Measurements from ENCODE around the gene GABBR2. TPM values are rescaled to one million over a fixed set of nuclear protein-coding genes. Genes with fewer than 3 reads are reported as not detected.

GABBR2 gene
- total RNA-seq, 4 donors from 2014 or later = 0.17 to 0.26 TPM; not detected in 2

DNA sequence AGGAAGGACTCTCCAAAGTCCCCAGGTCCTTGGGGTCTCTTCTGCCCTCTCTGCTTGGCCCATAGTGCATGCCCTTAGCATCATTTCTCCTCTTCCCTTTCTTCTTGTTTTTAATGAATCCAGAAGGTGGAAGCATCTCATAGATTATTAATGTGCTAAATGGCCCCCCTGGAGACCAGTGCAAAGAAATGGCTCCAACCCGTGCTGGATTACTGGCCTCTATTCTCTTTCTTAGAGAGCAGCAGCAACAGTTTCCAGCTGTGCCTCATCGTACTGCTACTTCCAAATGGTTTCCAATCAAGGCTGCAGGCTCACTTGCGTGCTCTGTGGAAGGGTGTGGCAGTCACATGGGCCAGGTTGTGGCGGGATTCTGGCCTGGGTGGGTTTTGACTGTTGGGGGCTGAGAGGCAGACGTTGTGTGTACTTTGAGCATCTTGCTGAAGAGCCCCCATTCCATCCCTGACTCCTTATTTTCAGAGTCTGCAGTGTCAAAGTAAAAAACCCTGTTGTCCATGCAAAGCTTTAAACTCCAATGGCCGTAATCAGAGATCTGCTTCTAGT is 139.7 kb downstream of the GABBR2 start:
- Histone ChIP-seq H3K4me3 (no peak overlapping the region), H3K36me3 (no peaks in the 10 kb centered on the region), H3K27ac (replicated peaks in 1 of 4) (no peak overlapping the region), H3K27me3 (no peaks in the 10 kb centered on the region), H3K9me3 (no peaks in the 10 kb centered on the region), H3K4me1 (no peaks in the 10 kb centered on the region)
- 58% methylated on average over 6 of the region's 6 CpGs for WGBS
- no peak for TF ChIP-seq POLR2AphosphoS5 (IDR thresholded peaks at IDR 0.05)
- DNase-seq (ENCODE audit: extremely low spot score) = peak; percentile 55
- intact Hi-C loops (cut with DNase I) = no loop called here

DNA sequence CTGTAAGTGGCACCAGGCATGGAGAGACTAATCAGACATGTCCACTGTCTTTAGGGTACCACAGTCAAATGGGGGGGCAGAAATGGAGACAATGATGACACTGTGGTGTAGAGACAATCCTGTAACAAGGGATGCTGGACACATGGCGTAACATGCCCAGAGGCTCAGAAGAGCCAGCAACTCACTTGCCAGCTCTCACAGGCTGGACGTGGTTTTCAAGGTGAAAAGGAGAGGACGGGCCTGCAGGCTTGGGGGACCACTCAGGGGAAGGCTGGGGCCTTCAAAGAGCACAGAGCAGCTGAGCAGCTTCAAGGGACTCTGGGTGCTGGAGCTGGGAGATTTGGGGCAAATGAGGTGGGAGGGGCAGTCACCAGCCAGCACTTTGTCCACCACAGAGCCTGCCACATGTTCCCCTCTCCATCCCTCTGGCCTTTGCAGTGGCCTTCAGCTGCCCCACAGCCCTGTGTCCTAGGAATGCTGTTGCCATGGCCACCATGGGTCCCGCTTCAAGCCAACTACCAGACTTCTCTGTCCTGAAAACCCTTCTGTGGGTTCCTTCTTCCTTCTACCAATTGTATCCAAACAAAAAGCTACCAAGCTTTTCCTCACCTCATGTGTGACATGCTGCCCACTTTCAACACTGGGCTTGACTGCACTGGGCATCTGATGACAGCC is 140.4 kb downstream of the GABBR2 start:
- Histone ChIP-seq H3K4me1 (no peaks in the 10 kb centered on the region), H3K4me3 (no peak overlapping the region), H3K36me3 (no peaks in the 10 kb centered on the region), H3K27ac (replicated peaks in 1 of 4) (no peak overlapping the region), H3K9me3 (no peaks in the 10 kb centered on the region), H3K27me3 (no peaks in the 10 kb centered on the region)
- peak; percentile 77 for DNase-seq (ENCODE audit: extremely low spot score)
- WGBS = 91% methylated on average over 4 of the region's 4 CpGs
- TF ChIP-seq EP300 (IDR thresholded peaks at IDR 0.05) = no peak
- TF ChIP-seq, protein P1, sequence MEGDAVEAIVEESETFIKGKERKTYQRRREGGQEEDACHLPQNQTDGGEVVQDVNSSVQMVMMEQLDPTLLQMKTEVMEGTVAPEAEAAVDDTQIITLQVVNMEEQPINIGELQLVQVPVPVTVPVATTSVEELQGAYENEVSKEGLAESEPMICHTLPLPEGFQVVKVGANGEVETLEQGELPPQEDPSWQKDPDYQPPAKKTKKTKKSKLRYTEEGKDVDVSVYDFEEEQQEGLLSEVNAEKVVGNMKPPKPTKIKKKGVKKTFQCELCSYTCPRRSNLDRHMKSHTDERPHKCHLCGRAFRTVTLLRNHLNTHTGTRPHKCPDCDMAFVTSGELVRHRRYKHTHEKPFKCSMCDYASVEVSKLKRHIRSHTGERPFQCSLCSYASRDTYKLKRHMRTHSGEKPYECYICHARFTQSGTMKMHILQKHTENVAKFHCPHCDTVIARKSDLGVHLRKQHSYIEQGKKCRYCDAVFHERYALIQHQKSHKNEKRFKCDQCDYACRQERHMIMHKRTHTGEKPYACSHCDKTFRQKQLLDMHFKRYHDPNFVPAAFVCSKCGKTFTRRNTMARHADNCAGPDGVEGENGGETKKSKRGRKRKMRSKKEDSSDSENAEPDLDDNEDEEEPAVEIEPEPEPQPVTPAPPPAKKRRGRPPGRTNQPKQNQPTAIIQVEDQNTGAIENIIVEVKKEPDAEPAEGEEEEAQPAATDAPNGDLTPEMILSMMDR (IDR thresholded peaks at IDR 0.05) = no peak
- TF ChIP-seq POLR2A (IDR thresholded peaks at IDR 0.05; ENCODE audit: low read depth) = no peak
- TF ChIP-seq POLR2AphosphoS5 (IDR thresholded peaks at IDR 0.05) = no peak
- intact Hi-C loops (cut with DNase I) = no loop called here

DNA sequence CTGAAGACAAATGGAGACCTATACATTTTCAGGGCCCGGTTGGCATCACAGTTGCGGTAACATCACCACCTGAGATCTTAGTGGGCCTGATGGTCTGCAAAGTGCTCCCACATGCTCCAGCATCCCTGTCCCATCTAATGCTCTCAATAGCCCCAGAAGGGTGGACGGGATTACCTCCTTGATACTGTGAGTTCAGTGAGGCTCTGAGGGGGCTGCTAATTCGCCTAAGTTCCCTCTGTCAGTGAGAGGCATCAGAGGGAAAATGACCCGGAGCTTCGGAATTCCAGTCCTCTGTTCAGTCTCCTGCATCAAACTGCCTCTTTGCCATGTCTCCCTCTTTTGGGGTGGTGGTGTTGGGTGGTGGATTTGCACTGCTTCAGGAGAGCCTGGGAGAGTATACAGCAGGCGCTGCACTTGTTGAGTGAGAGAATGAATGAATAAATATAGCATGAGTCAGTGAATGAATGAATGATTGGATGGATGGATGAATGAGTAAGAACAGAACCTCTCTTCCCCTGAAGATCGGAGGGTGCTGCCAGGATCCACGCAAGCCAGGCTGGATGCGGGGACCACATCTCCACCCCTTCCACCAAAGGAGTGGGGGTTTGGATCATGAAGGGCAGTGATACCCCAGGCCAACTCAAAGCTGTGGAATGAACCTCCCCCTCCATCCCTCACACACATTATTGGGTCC is 141.0 kb downstream of the GABBR2 start:
- Histone ChIP-seq H3K27ac (replicated peaks in 1 of 4) (no peak overlapping the region), H3K9me3 (no peaks in the 10 kb centered on the region), H3K36me3 (no peaks in the 10 kb centered on the region), H3K4me3 (no peak overlapping the region), H3K4me1 (no peaks in the 10 kb centered on the region), H3K27me3 (no peaks in the 10 kb centered on the region)
- intact Hi-C loops (cut with DNase I) = no loop called here
- peak; percentile 83 for DNase-seq (ENCODE audit: extremely low spot score)
- 90% methylated on average over 9 of the region's 10 CpGs for WGBS
- TF ChIP-seq POLR2AphosphoS5 (IDR thresholded peaks at IDR 0.05) (no peak), EP300 (IDR thresholded peaks at IDR 0.05) (no peak), POLR2A (IDR thresholded peaks at IDR 0.05; ENCODE audit: low read depth) (no peak)
- TF ChIP-seq, protein P1 (IDR thresholded peaks at IDR 0.05) = no peak

DNA sequence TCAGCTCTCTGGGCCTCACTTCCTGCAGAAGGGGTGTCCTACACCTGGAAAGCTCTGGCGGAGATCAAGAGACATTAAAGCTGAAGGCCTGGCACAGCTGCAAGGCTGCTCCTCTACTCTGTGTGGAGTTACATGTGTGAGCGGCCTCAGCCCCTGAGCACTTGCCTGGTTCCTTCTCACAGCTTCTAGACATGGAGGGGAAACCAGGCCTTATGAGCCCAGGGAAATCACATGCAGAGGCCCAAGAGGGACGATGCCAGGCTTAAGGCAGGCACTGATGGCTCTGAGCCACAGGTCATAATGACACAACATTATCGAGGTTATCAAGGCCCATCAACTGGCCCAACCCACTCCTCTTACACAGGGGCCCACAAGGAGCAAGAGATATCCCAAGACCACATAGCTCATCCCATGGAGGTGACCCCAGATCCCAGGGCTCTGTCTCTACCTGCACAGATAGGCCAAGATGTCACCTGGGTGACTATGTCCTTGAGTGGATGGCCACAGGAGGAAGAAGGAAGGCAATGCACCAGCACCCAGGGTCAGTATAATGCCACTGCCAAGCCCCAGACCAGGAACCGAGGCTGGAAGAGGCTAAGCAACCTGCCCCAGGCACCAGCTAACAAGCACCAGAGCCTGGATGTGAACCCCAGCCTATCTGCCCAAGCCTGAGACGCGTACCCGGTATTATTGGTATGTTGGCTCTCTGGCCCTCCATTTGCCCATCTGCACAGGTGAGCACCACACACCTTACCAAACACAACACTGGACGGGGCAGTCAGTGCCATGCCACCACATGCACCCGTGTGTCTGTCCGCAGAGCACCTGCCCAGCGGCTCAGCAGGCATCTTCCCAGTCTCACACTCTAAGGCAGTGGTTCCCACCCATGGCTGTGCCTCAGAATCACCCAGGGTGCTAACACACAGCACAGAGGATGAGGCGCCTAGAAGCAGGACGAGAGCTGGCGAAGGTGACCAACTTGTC is 143.3 kb downstream of the GABBR2 start:
- DNase-seq (ENCODE audit: extremely low spot score) = peak; percentile 83
- intact Hi-C loops (cut with DNase I) = no loop called here
- Histone ChIP-seq H3K27ac (replicated peaks in 1 of 4) (no peak overlapping the region), H3K36me3 (no peaks in the 10 kb centered on the region), H3K9me3 (no peaks in the 10 kb centered on the region), H3K4me1 (no peaks in the 10 kb centered on the region), H3K4me3 (no peak overlapping the region), H3K27me3 (no peaks in the 10 kb centered on the region)
- 98% methylated on average over 9 of the region's 15 CpGs for WGBS
- TF ChIP-seq, protein P1 (IDR thresholded peaks at IDR 0.05) = no peak
- no peak for TF ChIP-seq POLR2AphosphoS5 (IDR thresholded peaks at IDR 0.05)
- TF ChIP-seq EP300 (IDR thresholded peaks at IDR 0.05) = no peak
- TF ChIP-seq POLR2A (IDR thresholded peaks at IDR 0.05; ENCODE audit: low read depth) = no peak
